H9 (cell line): ENCODE results near the gene COL27A1. TPM values are rescaled to one million over a fixed set of nuclear protein-coding genes. Genes with fewer than 3 reads are reported as not detected.

Experiments used
- DNase-seq: peaks from one replicate; pipeline ENCODE4 v3.0.0-alpha.2; 2017
- H2AFZ ChIP-seq: one replicate; pipeline ENCODE4 v1.6.1; 2013; ENCODE audit warnings: mild to moderate bottlenecking, low read length, control low read depth, moderate library complexity
- H2AK5ac ChIP-seq: 2 replicates; pipeline ENCODE4 v1.6.1; 2013; ENCODE audit warnings: low read length, control low read depth, mixed read lengths; ENCODE audit not compliant: insufficient read length
- H2BK120ac ChIP-seq: one replicate; pipeline ENCODE4 v1.6.1; 2013; ENCODE audit warnings: low read depth, mild to moderate bottlenecking, low read length, control low read depth, inconsistent platforms; ENCODE audit not compliant: poor library complexity, severe bottlenecking
- H2BK12ac ChIP-seq: 2 replicates; pipeline ENCODE4 v1.6.1; 2013; ENCODE audit warnings: low read length, control low read depth, mixed read lengths, low read depth; ENCODE audit not compliant: insufficient read length
- H2BK15ac ChIP-seq: 2 replicates; pipeline ENCODE4 v1.6.1; 2013; ENCODE audit warnings: low read depth, low read length, control low read depth
- H2BK20ac ChIP-seq: one replicate; pipeline ENCODE4 v1.6.1; 2013; ENCODE audit warnings: low read depth, mild to moderate bottlenecking, low read length, control low read depth, inconsistent platforms; ENCODE audit not compliant: poor library complexity, severe bottlenecking
- H2BK5ac ChIP-seq: 2 replicates; pipeline ENCODE4 v1.6.1; 2013; ENCODE audit warnings: low read length, control low read depth, mixed read lengths; ENCODE audit not compliant: insufficient read length
- H3K14ac ChIP-seq: 2 replicates; pipeline ENCODE4 v1.6.1; 2013; ENCODE audit warnings: low read length, control low read depth; ENCODE audit not compliant: insufficient read depth
- H3K18ac ChIP-seq: 2 replicates; pipeline ENCODE4 v1.6.1; 2013; ENCODE audit warnings: low read depth, mild to moderate bottlenecking, mixed read lengths, low read length, control low read depth; ENCODE audit not compliant: insufficient read length
- H3K23ac ChIP-seq: 2 replicates; pipeline ENCODE4 v1.6.1; 2013; ENCODE audit warnings: low read length, control low read depth, mixed read lengths, low read depth; ENCODE audit not compliant: insufficient read length
- H3K23me2 ChIP-seq: 2 replicates; pipeline ENCODE4 v1.6.1; 2013; ENCODE audit warnings: low read depth, mild to moderate bottlenecking, mixed read lengths, low read length, control low read depth; ENCODE audit not compliant: insufficient read length, poor library complexity, severe bottlenecking
- H3K27ac ChIP-seq: 2 replicates; pipeline ENCODE4 v1.5.1; 2013; ENCODE audit warnings: low read length, control low read depth, mixed read lengths, low read depth; ENCODE audit not compliant: insufficient read length
- H3K27me3 ChIP-seq: 2 replicates; pipeline ENCODE4 v1.6.1; 2013; ENCODE audit warnings: low read length, control low read depth, inconsistent platforms; ENCODE audit not compliant: insufficient read depth
- H3K4ac ChIP-seq: 2 replicates; pipeline ENCODE4 v1.6.1; 2013; ENCODE audit warnings: low read depth, mild to moderate bottlenecking, control low read depth, inconsistent platforms, low read length, moderate library complexity
- H3K4me1 ChIP-seq: 2 replicates; pipeline ENCODE4 v1.6.1; 2013; ENCODE audit warnings: low read length, control low read depth, inconsistent platforms; ENCODE audit not compliant: insufficient read depth
- H3K4me2 ChIP-seq: 2 replicates; pipeline ENCODE4 v1.6.1; 2013; ENCODE audit warnings: low read length, control low read depth, mixed read lengths; ENCODE audit not compliant: insufficient read length, insufficient read depth
- H3K56ac ChIP-seq: 2 replicates; pipeline ENCODE4 v1.6.1; 2013; ENCODE audit warnings: low read depth, mild to moderate bottlenecking, mixed read lengths, low read length, control low read depth; ENCODE audit not compliant: insufficient read length
- H3K79me1 ChIP-seq: 2 replicates; pipeline ENCODE4 v1.6.1; 2013; ENCODE audit warnings: low read depth, mild to moderate bottlenecking, moderate library complexity, low read length, control low read depth, inconsistent platforms; ENCODE audit not compliant: insufficient read depth, poor library complexity, severe bottlenecking
- H3K79me2 ChIP-seq: 2 replicates; pipeline ENCODE4 v1.6.1; 2013; ENCODE audit warnings: low read length, control low read depth, inconsistent platforms; ENCODE audit not compliant: insufficient read depth
- H3K9ac ChIP-seq: 2 replicates; pipeline ENCODE4 v1.6.1; 2013; ENCODE audit warnings: low read length, control low read depth, mixed read lengths; ENCODE audit not compliant: insufficient read length; ENCODE audit errors: extremely low read depth
- H3K9me3 ChIP-seq: one replicate; pipeline ENCODE4 v1.6.1; 2013; ENCODE audit warnings: low read depth, low read length, inconsistent platforms; ENCODE audit not compliant: control insufficient read depth
- H3T11ph ChIP-seq: one replicate; pipeline ENCODE4 v1.6.1; 2013; ENCODE audit warnings: mild to moderate bottlenecking, low read length, control low read depth, inconsistent platforms
- H4K20me1 ChIP-seq: one replicate; pipeline ENCODE4 v1.6.1; 2013; ENCODE audit not compliant: control insufficient read depth, insufficient read length, insufficient read depth
- H4K5ac ChIP-seq: 2 replicates; pipeline ENCODE4 v1.6.1; 2013; ENCODE audit warnings: low read depth, mild to moderate bottlenecking, mixed read lengths, low read length, control low read depth; ENCODE audit not compliant: insufficient read length
- H4K8ac ChIP-seq: replicated peaks from 2 replicates; pipeline ENCODE4 v1.6.1; 2013; ENCODE audit warnings: low read length, control low read depth, mixed read lengths, low read depth; ENCODE audit not compliant: insufficient read length
- H4K91ac ChIP-seq: 2 replicates; pipeline ENCODE4 v1.6.1; 2013; ENCODE audit warnings: low read depth, mild to moderate bottlenecking, moderate library complexity, mixed read lengths, low read length, control low read depth; ENCODE audit not compliant: insufficient read length
- H3K27ac Mint-ChIP-seq, 3 experiments: 2 replicates in 2 of 3; 3 replicates in 1 of 3; pipeline ENCODE4 v1.8.0; 2020 to 2021; ENCODE audit warnings: mixed read lengths in 3 of 3, mild to moderate bottlenecking in 1 of 3, moderate library complexity in 1 of 3
- H3K27me3 Mint-ChIP-seq: 2 replicates; pipeline ENCODE4 v1.8.0; 2021; ENCODE audit warnings: low read depth, mild to moderate bottlenecking, moderate library complexity, mixed read lengths
- H3K36me3 Mint-ChIP-seq, 3 experiments: 2 replicates in 2 of 3; 3 replicates in 1 of 3; pipeline ENCODE4 v1.8.0; 2020 to 2021; ENCODE audit warnings: low read depth in 3 of 3, mixed read lengths in 3 of 3; ENCODE audit not compliant: insufficient read depth in 1 of 3
- H3K4me1 Mint-ChIP-seq, 2 experiments: 2 replicates each; pipeline ENCODE4 v1.8.0; 2020; ENCODE audit warnings: mixed read lengths in 2 of 2
- H3K4me3 Mint-ChIP-seq, 2 experiments: 2 replicates in 1 of 2; 3 replicates in 1 of 2; pipeline ENCODE4 v1.8.0; 2020 to 2021; ENCODE audit warnings: mild to moderate bottlenecking in 2 of 2, mixed read lengths in 2 of 2, moderate library complexity in 1 of 2
- H3K9me3 Mint-ChIP-seq, 2 experiments: 2 replicates in 1 of 2; 3 replicates in 1 of 2; pipeline ENCODE4 v1.8.0; 2020; ENCODE audit warnings: mild to moderate bottlenecking in 2 of 2, mixed read lengths in 2 of 2, moderate library complexity in 1 of 2
- CTCF ChIP-seq: fragments of 200-600 bp; sonication (generic); conservative IDR thresholded peaks from 3 replicates; pipeline ENCODE4 v1.8.0; 2021; ENCODE audit warnings: antibody characterized with exemption, mild to moderate bottlenecking
- WGBS: extraction: QIAGEN DNeasy Blood & Tissue Kit; methylation state at CpG from one replicate; pipeline ENCODE4 v1.1.7; 2013; ENCODE audit warnings: missing lambda C conversion rate, low lambda C conversion rate, mixed read lengths; ENCODE audit not compliant: insufficient read length; ENCODE audit errors: extremely low coverage; 5-methylcytosine and 5-hydroxymethylcytosine counted together
- total RNA-seq: library from RNA; stranded (reverse); gene quantifications from 2 replicates; pipeline ENCODE4 v1.2.1, GENCODE V29; 2021

The COL27A1 gene
- total RNA-seq, 1 experiment from 2014 or later: 17.9 TPM

- no peaks in the 10 kb centered on the region for H4K20me1 ChIP-seq
- no peaks in the 10 kb centered on the region for H3K9me3 ChIP-seq
- H2AK5ac ChIP-seq: no peak overlapping the region
- no peak overlapping the region for H3K56ac ChIP-seq
- H3T11ph ChIP-seq: no peak overlapping the region
- no peaks in the 10 kb centered on the region for H3K23me2 ChIP-seq
- no peak overlapping the region for H4K91ac ChIP-seq
- no peaks in the 10 kb centered on the region for H3K36me3 Mint-ChIP-seq
- no peak overlapping the region for H2AFZ ChIP-seq
- no peak overlapping the region for H4K5ac ChIP-seq
- H3K9me3 Mint-ChIP-seq: no peaks in the 10 kb centered on the region
- H3K9ac ChIP-seq: no peak overlapping the region
- no peak for DNase-seq
- no peak overlapping the region for H3K27ac ChIP-seq
- H2BK15ac ChIP-seq: no peak overlapping the region
- no peak overlapping the region for H3K4me2 ChIP-seq
- H3K27ac Mint-ChIP-seq: no peak overlapping the region; a peak in 2 of 7 replicates
- no peak for TF ChIP-seq CTCF
- no peak overlapping the region for H3K14ac ChIP-seq
- no peak overlapping the region for H2BK20ac ChIP-seq
- H3K79me1 ChIP-seq: no peaks in the 10 kb centered on the region
- H3K4me1 Mint-ChIP-seq: peaks cover 9 to 38% of the 10 kb centered on the region in 2 experiments
- no peak overlapping the region for H2BK5ac ChIP-seq
- no peaks in the 10 kb centered on the region for H3K4me1 ChIP-seq
- no peaks in the 10 kb centered on the region for H3K79me2 ChIP-seq
- H3K4me3 Mint-ChIP-seq: no peak overlapping the region
- H3K23ac ChIP-seq: no peak overlapping the region
- H3K27me3 Mint-ChIP-seq: peaks cover 22% of the 10 kb centered on the region
- no peak overlapping the region for H3K4ac ChIP-seq
- WGBS: no CpG with 5 or more reads among the region's 16 CpGs
- H3K18ac ChIP-seq: no peak overlapping the region
- H2BK120ac ChIP-seq: no peak overlapping the region
- no peak overlapping the region for H4K8ac ChIP-seq
- H2BK12ac ChIP-seq: no peak overlapping the region
- H3K27me3 ChIP-seq: no peaks in the 10 kb centered on the region
These were observed 33.9 kb upstream of the COL27A1 start for GRCh38 chr9:114121227-114122135.
